HL-60 (cell line): ENCODE measurements around the gene IGSF9.

ENCODE experiments used
- GABPA ChIP-seq: IDR thresholded peaks from 2 replicates; pipeline ENCODE4 v1.6.1; 2012; ENCODE audit warnings: low read depth
- POLR2AphosphoS5 ChIP-seq: IDR thresholded peaks from 2 replicates; pipeline ENCODE4 v1.6.1; 2012; ENCODE audit warnings: low read depth
- TF ChIP-seq, protein P1 (sequence below): IDR thresholded peaks from one replicate; pipeline ENCODE4 v1.5.1; 2011; ENCODE audit warnings: low read length, control low read depth, inconsistent platforms; ENCODE audit not compliant: insufficient read depth
- TF ChIP-seq, protein P2 (sequence below): IDR thresholded peaks from 2 replicates; pipeline ENCODE4 v1.6.1; 2012; ENCODE audit warnings: low read depth; ENCODE audit not compliant: insufficient replicate concordance

DNA sequence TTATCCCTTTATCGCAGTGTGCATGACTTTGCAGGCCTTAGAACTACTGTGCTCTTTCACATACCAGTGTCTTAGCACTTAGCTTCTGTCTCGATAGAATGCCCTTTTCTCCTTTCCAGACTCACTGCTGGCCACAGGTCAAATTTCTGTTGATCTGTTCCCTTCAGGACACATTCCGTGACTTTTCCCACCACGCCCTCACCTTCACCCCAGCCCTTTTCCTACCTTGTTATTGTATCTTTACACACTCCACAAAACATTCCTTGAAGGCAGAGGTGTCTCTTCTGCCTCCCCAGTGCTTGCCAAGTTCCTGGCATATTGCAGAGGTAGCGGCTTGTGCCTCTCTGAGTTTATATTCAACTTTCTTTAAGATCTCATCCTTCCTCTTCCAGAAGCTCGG, 3.7 kb upstream of the IGSF9 start:
- TF ChIP-seq, protein P1, sequence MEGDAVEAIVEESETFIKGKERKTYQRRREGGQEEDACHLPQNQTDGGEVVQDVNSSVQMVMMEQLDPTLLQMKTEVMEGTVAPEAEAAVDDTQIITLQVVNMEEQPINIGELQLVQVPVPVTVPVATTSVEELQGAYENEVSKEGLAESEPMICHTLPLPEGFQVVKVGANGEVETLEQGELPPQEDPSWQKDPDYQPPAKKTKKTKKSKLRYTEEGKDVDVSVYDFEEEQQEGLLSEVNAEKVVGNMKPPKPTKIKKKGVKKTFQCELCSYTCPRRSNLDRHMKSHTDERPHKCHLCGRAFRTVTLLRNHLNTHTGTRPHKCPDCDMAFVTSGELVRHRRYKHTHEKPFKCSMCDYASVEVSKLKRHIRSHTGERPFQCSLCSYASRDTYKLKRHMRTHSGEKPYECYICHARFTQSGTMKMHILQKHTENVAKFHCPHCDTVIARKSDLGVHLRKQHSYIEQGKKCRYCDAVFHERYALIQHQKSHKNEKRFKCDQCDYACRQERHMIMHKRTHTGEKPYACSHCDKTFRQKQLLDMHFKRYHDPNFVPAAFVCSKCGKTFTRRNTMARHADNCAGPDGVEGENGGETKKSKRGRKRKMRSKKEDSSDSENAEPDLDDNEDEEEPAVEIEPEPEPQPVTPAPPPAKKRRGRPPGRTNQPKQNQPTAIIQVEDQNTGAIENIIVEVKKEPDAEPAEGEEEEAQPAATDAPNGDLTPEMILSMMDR = no peak
- TF ChIP-seq, protein P2, sequence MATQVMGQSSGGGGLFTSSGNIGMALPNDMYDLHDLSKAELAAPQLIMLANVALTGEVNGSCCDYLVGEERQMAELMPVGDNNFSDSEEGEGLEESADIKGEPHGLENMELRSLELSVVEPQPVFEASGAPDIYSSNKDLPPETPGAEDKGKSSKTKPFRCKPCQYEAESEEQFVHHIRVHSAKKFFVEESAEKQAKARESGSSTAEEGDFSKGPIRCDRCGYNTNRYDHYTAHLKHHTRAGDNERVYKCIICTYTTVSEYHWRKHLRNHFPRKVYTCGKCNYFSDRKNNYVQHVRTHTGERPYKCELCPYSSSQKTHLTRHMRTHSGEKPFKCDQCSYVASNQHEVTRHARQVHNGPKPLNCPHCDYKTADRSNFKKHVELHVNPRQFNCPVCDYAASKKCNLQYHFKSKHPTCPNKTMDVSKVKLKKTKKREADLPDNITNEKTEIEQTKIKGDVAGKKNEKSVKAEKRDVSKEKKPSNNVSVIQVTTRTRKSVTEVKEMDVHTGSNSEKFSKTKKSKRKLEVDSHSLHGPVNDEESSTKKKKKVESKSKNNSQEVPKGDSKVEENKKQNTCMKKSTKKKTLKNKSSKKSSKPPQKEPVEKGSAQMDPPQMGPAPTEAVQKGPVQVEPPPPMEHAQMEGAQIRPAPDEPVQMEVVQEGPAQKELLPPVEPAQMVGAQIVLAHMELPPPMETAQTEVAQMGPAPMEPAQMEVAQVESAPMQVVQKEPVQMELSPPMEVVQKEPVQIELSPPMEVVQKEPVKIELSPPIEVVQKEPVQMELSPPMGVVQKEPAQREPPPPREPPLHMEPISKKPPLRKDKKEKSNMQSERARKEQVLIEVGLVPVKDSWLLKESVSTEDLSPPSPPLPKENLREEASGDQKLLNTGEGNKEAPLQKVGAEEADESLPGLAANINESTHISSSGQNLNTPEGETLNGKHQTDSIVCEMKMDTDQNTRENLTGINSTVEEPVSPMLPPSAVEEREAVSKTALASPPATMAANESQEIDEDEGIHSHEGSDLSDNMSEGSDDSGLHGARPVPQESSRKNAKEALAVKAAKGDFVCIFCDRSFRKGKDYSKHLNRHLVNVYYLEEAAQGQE = no peak
- TF ChIP-seq GABPA (no peak), POLR2AphosphoS5 (no peak)
